CD14-positive monocyte (primary cell): ENCODE results near the gene KCNRG. TPM values are rescaled to one million over a fixed set of nuclear protein-coding genes. Genes with fewer than 3 reads are reported as not detected.

Experiments
- DNase-seq, 3 donors: peaks; one replicate each; pipeline ENCODE4 v3.0.0-alpha.2; 2011 to 2022
- H2AFZ ChIP-seq: 2 replicates; pipeline ENCODE4 v1.6.0; 2012; ENCODE audit warnings: mild to moderate bottlenecking, low read depth, low read length, inconsistent platforms; ENCODE audit not compliant: insufficient read depth, poor library complexity, severe bottlenecking
- H3K27ac ChIP-seq, 2 donors: 1 replicate in 1 of 2; 2 replicates in 1 of 2; pipeline ENCODE4 v1.5.1; 2012 to 2013; ENCODE audit warnings: low read length in 2 of 2, control low read depth in 1 of 2, inconsistent platforms in 1 of 2, low read depth in 1 of 2, mild to moderate bottlenecking in 1 of 2
- H3K27me3 ChIP-seq, 2 donors: one replicate each; pipeline versions ENCODE4 v1.6.0 to v1.6.1; 2011 to 2013; ENCODE audit warnings: low read length in 2 of 2; ENCODE audit not compliant: control insufficient read depth in 2 of 2, insufficient read depth in 2 of 2
- H3K36me3 ChIP-seq, 2 donors: replicated peaks in 1 of 2; 1 replicate in 1 of 2; 2 replicates in 1 of 2; pipeline versions ENCODE4 v1.5.1 to v1.6.1; 2012 to 2013; ENCODE audit warnings: low read length in 2 of 2, control low read depth in 1 of 2, inconsistent platforms in 1 of 2, mild to moderate bottlenecking in 1 of 2; ENCODE audit not compliant: insufficient read depth in 2 of 2, control insufficient read depth in 1 of 2
- H3K4me1 ChIP-seq, 2 donors: 1 replicate in 1 of 2; 2 replicates in 1 of 2; pipeline versions ENCODE4 v1.5.1 to v1.6.1; 2012 to 2013; ENCODE audit warnings: low read length in 2 of 2, control low read depth in 1 of 2, inconsistent platforms in 1 of 2, mild to moderate bottlenecking in 1 of 2, moderate library complexity in 1 of 2; ENCODE audit not compliant: insufficient read depth in 2 of 2, control insufficient read depth in 1 of 2
- H3K4me2 ChIP-seq: replicated peaks from 2 replicates; pipeline ENCODE3; 2012; ENCODE audit warnings: low read length, moderate library complexity, mild to moderate bottlenecking; ENCODE audit not compliant: poor library complexity, severe bottlenecking; ENCODE audit errors: extremely low read depth
- H3K4me3 ChIP-seq, 3 experiments: fragments of 200-600 bp in 1 of 3; sonication (generic) in 1 of 3; replicated peaks in 1 of 3; 1 replicate in 2 of 3; 2 replicates in 1 of 3; pipeline ENCODE4 v1.5.1; 2011 to 2013; ENCODE audit warnings: low read length in 3 of 3, mild to moderate bottlenecking in 3 of 3, control low read depth in 2 of 3, low read depth in 2 of 3, inconsistent platforms in 1 of 3, moderate library complexity in 1 of 3
- H3K79me2 ChIP-seq: 2 replicates; pipeline ENCODE4 v1.6.0; 2012; ENCODE audit warnings: mild to moderate bottlenecking, control low read depth, inconsistent platforms, low read length, moderate library complexity; ENCODE audit not compliant: insufficient read depth
- H3K9ac ChIP-seq: 2 replicates; pipeline ENCODE4 v1.6.0; 2017; ENCODE audit warnings: low read length, mild to moderate bottlenecking; ENCODE audit not compliant: insufficient read depth, poor library complexity, severe bottlenecking
- H3K9me3 ChIP-seq, 2 donors: replicated peaks in 1 of 2; 1 replicate in 1 of 2; 2 replicates in 1 of 2; pipeline versions ENCODE4 v1.5.1 to v1.6.1; 2012 to 2013; ENCODE audit warnings: low read length in 2 of 2, control low read depth in 1 of 2; ENCODE audit not compliant: control insufficient read depth in 1 of 2, insufficient read depth in 1 of 2
- H4K20me1 ChIP-seq: 2 replicates; pipeline ENCODE4 v1.6.0; 2012; ENCODE audit warnings: mild to moderate bottlenecking, low read length, control low read depth, moderate library complexity; ENCODE audit not compliant: insufficient read depth
- H3K27ac Mint-ChIP-seq, 7 donors: one replicate each; pipeline ENCODE4 v1.8.0; 2020; ENCODE audit warnings: mild to moderate bottlenecking in 7 of 7, mixed read lengths in 7 of 7, moderate library complexity in 6 of 7, inconsistent platforms in 2 of 7
- H3K27me3 Mint-ChIP-seq, 3 donors: one replicate each; pipeline ENCODE4 v1.8.0; 2021 to 2022; ENCODE audit warnings: low read depth in 3 of 3, mild to moderate bottlenecking in 3 of 3, mixed read lengths in 3 of 3, moderate library complexity in 3 of 3, inconsistent platforms in 1 of 3
- H3K36me3 Mint-ChIP-seq, 2 donors: one replicate each; pipeline ENCODE4 v1.8.0; 2020; ENCODE audit warnings: mixed read lengths in 2 of 2, inconsistent platforms in 1 of 2, mild to moderate bottlenecking in 1 of 2
- H3K4me1 Mint-ChIP-seq: one replicate; pipeline ENCODE4 v1.8.0; 2020; ENCODE audit warnings: mild to moderate bottlenecking, mixed read lengths
- H3K4me3 Mint-ChIP-seq, 2 donors: one replicate each; pipeline ENCODE4 v1.8.0; 2020; ENCODE audit warnings: mild to moderate bottlenecking in 2 of 2, mixed read lengths in 2 of 2, moderate library complexity in 1 of 2
- H3K9me3 Mint-ChIP-seq, 7 donors: one replicate each; pipeline ENCODE4 v1.8.0; 2020 to 2022; ENCODE audit warnings: mixed read lengths in 7 of 7, mild to moderate bottlenecking in 6 of 7, moderate library complexity in 6 of 7, inconsistent platforms in 2 of 7
- CTCF ChIP-seq: fragments of 200-600 bp; IDR thresholded peaks from one replicate; pipeline ENCODE4 v1.8.0; 2022; ENCODE audit warnings: antibody characterized with exemption, mild to moderate bottlenecking
- WGBS: methylation state at CpG from one replicate; pipeline ENCODE4 v1.1.5; 2013; ENCODE audit warnings: missing lambda C conversion rate; ENCODE audit not compliant: insufficient coverage; 5-methylcytosine and 5-hydroxymethylcytosine counted together
- intact Hi-C, 2 donors: fragments of 100-400 bp; cut with micrococcal nuclease; formaldehyde crosslinking; loops; one replicate each; pipeline versions ENCODE4 v1.15.0 to v1.15.1; 2023
- polyA plus RNA-seq, 3 donors: library from polyadenylated mRNA; depleted of rRNA in 1 of 3; unstranded in 2 of 3; stranded (reverse) in 1 of 3; fragments of 300-500 nt in 2 of 3; fragments of >200 nt in 1 of 3; fragmentation: Illumina TruSeq in 2 of 3; gene quantifications; 1 replicate in 2 of 3; 2 replicates in 1 of 3; pipeline ENCODE4 v1.2.3, GENCODE V29; 2012 to 2021

Gene KCNRG
- polyA plus RNA-seq, 3 donors, result 0.15 to 0.29 TPM; not detected in 1

GRCh38 chr13:49993111-49993510 is 22.1 kb upstream of the KCNRG start:
- peaks cover 23 to 57% of the 10 kb centered on the region in 2 donors for H3K36me3 ChIP-seq
- no peaks in the 10 kb centered on the region for H3K9me3 ChIP-seq
- H3K4me3 ChIP-seq, result no peak overlapping the region
- no peak for DNase-seq
- no peaks in the 10 kb centered on the region for H3K27me3 ChIP-seq
- H3K79me2 ChIP-seq, result peaks cover 8% of the 10 kb centered on the region
- no peak overlapping the region for H3K27ac Mint-ChIP-seq
- H3K27me3 Mint-ChIP-seq, result peaks cover 0 to 2% (median 0%) of the 10 kb centered on the region in 3 donors
- H3K4me1 ChIP-seq, result peaks cover 17 to 23% of the 10 kb centered on the region in 2 donors
- peaks cover 16% of the 10 kb centered on the region for H3K4me1 Mint-ChIP-seq
- no peak for TF ChIP-seq CTCF
- intact Hi-C loops, result loop anchor here (10.0 kb wide), 5 partner anchors 132 to 822 kb away; no protein-coding TSS in a partner anchor
- H2AFZ ChIP-seq, result no peak overlapping the region
- no peak overlapping the region for H3K27ac ChIP-seq
- H3K9me3 Mint-ChIP-seq, result no peaks in the 10 kb centered on the region
- H4K20me1 ChIP-seq, result peaks cover 5% of the 10 kb centered on the region
- peaks cover 41 to 43% of the 10 kb centered on the region in 2 donors for H3K36me3 Mint-ChIP-seq
- H3K9ac ChIP-seq, result no peak overlapping the region
- no peak overlapping the region for H3K4me2 ChIP-seq
- H3K4me3 Mint-ChIP-seq, result no peak overlapping the region

DNA sequence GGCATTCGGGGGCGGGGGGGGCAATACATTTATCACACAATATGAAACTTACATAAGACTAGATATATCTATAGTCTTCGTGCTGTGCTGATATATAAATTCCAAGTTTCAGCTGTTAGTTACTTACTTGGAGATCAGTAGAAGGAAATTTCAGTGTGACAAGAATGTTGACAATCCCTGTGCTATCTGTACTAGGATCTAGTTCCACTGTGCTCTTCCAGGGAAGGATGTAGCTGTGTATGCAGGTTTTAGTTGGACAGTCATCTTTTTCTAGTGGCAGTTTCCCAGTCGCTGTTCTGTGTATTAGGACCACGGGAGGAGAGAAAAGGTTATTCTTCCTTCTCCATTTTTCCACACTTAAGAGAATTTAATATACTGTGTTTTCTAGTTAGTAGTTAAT is 21.6 kb upstream of the KCNRG start:
- Histone ChIP-seq H3K27ac (no peak overlapping the region), H3K4me2 (no peak overlapping the region), H3K4me1 (peaks cover 22 to 29% of the 10 kb centered on the region in 2 donors), H2AFZ (no peak overlapping the region), H3K9me3 (no peaks in the 10 kb centered on the region), H3K4me3 (no peak overlapping the region), H4K20me1 (peaks cover 11% of the 10 kb centered on the region), H3K9ac (no peak overlapping the region), H3K79me2 (peaks cover 13% of the 10 kb centered on the region), H3K36me3 (peaks cover 18 to 55% of the 10 kb centered on the region in 2 donors), H3K27me3 (no peaks in the 10 kb centered on the region)
- H3K27ac Mint-ChIP-seq, result no peak overlapping the region
- no peak for TF ChIP-seq CTCF
- intact Hi-C loops, result loop anchor here (10.0 kb wide), 5 partner anchors 131 to 821 kb away; no protein-coding TSS in a partner anchor
- no peak overlapping the region for H3K4me3 Mint-ChIP-seq
- peaks cover 21% of the 10 kb centered on the region for H3K4me1 Mint-ChIP-seq
- WGBS, result no CpG with 5 or more reads among the region's 5 CpGs
- H3K9me3 Mint-ChIP-seq, result no peaks in the 10 kb centered on the region
- H3K27me3 Mint-ChIP-seq, result peaks cover 0 to 2% (median 0%) of the 10 kb centered on the region in 3 donors
- H3K36me3 Mint-ChIP-seq, result peaks cover 38 to 39% of the 10 kb centered on the region in 2 donors
- DNase-seq, result no peak
